Ishikawa (cell line): Measurements from ENCODE around the gene RPP14.

Source experiments
- CEBPB ChIP-seq: IDR thresholded peaks from 2 replicates; pipeline ENCODE4 v1.6.1; 2012
- CREB1 ChIP-seq: IDR thresholded peaks from 2 replicates; pipeline ENCODE4 v1.6.1; 2012; ENCODE audit warnings: low read depth
- EGR1 ChIP-seq: IDR thresholded peaks from 2 replicates; pipeline ENCODE4 v1.6.1; 2012
- EP300 ChIP-seq: IDR thresholded peaks from 2 replicates; pipeline ENCODE4 v1.6.1; 2012; ENCODE audit warnings: borderline replicate concordance
- FOXM1 ChIP-seq: IDR thresholded peaks from 2 replicates; pipeline ENCODE4 v1.6.1; 2012; ENCODE audit warnings: low read depth, borderline replicate concordance
- NFIC ChIP-seq: IDR thresholded peaks from 2 replicates; pipeline ENCODE4 v1.6.1; 2012
- RAD21 ChIP-seq: IDR thresholded peaks from 2 replicates; pipeline ENCODE4 v1.6.1; 2012; ENCODE audit warnings: low read depth
- TAF1 ChIP-seq: IDR thresholded peaks from 2 replicates; pipeline ENCODE4 v1.6.1; 2012; ENCODE audit warnings: low read depth, mild to moderate bottlenecking
- TCF12 ChIP-seq: IDR thresholded peaks from 2 replicates; pipeline ENCODE4 v1.6.1; 2012; ENCODE audit warnings: low read depth
- TEAD4 ChIP-seq: IDR thresholded peaks from 2 replicates; pipeline ENCODE4 v1.6.1; 2012
- YY1 ChIP-seq: IDR thresholded peaks from 2 replicates; pipeline ENCODE4 v1.6.1; 2012; ENCODE audit warnings: low read depth
- ZBTB7A ChIP-seq: IDR thresholded peaks from 2 replicates; pipeline ENCODE4 v1.6.1; 2012; ENCODE audit warnings: low read depth
- TF ChIP-seq, protein P1 (sequence below): IDR thresholded peaks from 2 replicates; pipeline ENCODE4 v1.6.1; 2012; ENCODE audit warnings: low read depth, mild to moderate bottlenecking
- TF ChIP-seq, protein P2 (sequence below): IDR thresholded peaks from 2 replicates; pipeline ENCODE4 v1.6.1; 2012
- TF ChIP-seq, protein P3 (sequence below): IDR thresholded peaks from 2 replicates; pipeline ENCODE4 v1.6.1; 2012

Gene RPP14

DNA sequence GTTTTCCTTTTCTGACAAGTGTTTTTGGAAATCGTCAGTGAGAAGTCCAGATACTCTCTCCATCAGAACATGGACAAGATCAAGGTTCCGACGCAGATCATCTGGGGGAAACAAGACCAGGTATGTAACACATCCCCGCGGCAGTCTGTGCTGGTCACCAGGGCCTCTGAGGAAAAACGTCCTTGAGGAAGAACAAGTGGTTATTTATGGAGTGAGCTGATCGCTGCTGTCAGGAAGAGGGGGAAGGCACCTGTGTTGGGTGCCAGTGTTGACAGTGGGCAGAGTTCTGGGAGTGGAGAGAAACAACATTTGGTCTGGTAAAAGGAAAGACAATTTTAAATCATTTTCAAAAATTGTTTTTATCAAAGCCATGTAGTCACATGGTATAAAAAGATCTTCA is 20.7 kb upstream of the RPP14 start:
- no peak for TF ChIP-seq YY1
- TF ChIP-seq EP300, result no peak
- TF ChIP-seq NFIC, result no peak
- TF ChIP-seq TAF1, result no peak
- TF ChIP-seq TEAD4, result no peak

DNA sequence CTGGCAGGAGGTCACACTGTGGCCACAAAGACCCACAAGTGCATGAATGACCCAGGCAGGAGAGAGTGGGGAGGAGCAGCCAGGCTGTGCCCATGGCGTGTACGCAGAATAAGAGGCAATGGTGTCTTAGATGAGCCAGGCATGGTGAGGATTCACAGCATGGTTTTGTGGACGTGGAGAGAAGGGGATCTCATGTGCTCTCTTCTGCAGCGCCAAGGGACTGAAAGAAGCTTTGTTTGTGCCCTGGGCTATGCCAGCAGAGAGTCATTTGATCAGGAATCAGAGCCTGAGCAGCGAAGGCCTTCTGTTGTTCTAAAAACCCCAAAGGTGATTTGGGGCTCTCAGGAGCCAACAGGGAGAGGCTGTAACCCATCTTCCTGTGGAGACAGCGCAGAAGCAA is 18.7 kb upstream of the RPP14 start:
- TF ChIP-seq YY1 (no peak), RAD21 (no peak), CEBPB (no peak), CREB1 (no peak), EP300 (no peak), NFIC (no peak), FOXM1 (no peak), EGR1 (no peak), TCF12 (no peak), TAF1 (no peak), ZBTB7A (no peak), TEAD4 (no peak)
- TF ChIP-seq, protein P1, sequence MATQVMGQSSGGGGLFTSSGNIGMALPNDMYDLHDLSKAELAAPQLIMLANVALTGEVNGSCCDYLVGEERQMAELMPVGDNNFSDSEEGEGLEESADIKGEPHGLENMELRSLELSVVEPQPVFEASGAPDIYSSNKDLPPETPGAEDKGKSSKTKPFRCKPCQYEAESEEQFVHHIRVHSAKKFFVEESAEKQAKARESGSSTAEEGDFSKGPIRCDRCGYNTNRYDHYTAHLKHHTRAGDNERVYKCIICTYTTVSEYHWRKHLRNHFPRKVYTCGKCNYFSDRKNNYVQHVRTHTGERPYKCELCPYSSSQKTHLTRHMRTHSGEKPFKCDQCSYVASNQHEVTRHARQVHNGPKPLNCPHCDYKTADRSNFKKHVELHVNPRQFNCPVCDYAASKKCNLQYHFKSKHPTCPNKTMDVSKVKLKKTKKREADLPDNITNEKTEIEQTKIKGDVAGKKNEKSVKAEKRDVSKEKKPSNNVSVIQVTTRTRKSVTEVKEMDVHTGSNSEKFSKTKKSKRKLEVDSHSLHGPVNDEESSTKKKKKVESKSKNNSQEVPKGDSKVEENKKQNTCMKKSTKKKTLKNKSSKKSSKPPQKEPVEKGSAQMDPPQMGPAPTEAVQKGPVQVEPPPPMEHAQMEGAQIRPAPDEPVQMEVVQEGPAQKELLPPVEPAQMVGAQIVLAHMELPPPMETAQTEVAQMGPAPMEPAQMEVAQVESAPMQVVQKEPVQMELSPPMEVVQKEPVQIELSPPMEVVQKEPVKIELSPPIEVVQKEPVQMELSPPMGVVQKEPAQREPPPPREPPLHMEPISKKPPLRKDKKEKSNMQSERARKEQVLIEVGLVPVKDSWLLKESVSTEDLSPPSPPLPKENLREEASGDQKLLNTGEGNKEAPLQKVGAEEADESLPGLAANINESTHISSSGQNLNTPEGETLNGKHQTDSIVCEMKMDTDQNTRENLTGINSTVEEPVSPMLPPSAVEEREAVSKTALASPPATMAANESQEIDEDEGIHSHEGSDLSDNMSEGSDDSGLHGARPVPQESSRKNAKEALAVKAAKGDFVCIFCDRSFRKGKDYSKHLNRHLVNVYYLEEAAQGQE, result no peak
- TF ChIP-seq, protein P2, sequence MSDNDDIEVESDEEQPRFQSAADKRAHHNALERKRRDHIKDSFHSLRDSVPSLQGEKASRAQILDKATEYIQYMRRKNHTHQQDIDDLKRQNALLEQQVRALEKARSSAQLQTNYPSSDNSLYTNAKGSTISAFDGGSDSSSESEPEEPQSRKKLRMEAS, result no peak
- TF ChIP-seq, protein P3, sequence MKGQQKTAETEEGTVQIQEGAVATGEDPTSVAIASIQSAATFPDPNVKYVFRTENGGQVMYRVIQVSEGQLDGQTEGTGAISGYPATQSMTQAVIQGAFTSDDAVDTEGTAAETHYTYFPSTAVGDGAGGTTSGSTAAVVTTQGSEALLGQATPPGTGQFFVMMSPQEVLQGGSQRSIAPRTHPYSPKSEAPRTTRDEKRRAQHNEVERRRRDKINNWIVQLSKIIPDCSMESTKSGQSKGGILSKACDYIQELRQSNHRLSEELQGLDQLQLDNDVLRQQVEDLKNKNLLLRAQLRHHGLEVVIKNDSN, result no peak

DNA sequence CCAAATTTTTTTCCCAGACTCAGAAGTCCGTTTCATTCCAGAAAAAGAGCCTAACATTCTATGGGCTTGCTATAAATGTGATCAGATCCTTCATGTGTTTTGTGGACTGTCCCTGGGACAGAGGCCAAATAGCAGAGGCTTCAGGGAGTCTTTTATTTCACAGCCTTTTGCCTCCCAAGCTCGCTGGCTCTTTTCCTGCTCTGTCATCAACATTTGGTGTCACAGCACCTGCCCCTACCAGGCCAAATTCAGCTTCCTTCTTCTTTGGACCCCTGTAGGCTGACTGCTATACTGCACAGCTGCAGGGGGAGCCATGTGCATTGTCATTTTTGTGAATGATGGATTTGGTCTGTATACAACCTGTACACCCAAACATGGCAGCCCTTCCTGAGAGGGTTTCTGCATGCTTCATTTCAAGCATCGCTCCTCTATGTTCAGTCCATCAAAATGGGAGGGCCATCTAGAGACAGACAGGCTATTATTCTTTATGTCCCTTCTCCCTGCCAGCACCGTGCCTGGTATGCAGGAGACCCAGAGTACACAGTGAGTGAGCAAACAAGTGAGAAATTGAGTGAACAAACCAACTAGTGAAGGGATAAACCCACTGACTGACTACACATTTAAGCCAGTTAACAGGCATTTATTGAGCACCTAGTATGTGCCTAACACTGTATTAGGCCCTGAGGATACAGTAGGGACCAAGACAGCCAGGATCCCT is 17.9 kb upstream of the RPP14 start:
- no peak for TF ChIP-seq EGR1
- TF ChIP-seq RAD21, result no peak
- TF ChIP-seq NFIC, result no peak
- TF ChIP-seq, protein P1, result no peak
- TF ChIP-seq, protein P2, result no peak
- TF ChIP-seq CEBPB, result no peak

DNA sequence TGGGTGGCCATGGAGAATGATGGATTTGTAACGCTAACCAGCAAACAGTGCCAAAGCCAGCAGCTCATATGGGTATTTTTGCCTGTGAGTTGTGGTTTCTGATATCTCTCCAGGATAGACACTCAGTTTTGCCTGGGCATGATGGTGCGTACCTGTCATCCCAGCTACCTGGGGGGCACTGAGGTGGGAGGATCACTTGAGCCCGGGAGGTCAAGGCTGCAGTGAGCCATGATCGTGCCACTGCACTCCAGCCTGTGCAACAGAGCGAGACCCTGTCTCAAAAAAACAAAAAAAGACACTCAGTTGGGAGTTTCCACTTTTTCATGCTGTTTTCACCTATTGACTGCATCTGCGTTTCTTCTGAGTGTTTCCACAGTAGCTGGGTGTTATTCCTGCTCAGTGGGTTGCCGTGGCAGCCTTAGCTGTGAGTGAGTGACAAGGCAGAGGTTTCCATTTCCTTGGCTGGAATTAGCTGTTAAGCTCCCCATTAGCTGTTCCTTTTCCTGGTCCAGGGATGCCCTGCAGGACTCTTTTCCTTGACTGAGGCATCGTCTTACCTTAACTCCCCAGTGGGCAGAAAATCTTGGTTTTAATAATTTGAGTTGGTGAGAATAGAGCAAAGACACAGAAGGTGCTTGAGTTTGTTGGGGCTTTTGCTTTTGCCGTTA is 14.2 kb upstream of the RPP14 start:
- TF ChIP-seq CEBPB, result no peak

DNA sequence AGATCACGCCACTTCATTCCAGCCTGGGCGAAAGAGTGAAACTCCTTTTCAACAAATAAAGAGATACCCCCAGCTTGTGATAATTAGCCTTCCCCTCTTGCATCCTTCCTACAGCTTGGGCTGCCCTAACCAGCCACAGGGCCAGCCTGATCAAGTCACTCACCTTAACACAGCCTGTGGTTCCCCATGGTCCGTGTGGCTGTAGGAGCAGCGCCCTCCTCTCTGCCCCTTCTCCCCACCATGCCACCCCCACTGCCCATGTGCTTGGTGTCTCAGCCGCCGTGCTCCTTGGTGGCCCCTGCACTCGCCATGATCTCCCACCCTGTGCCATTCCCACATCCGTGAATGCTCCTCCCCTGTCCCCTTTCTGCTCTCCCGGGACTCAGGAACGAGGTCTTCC is 13.2 kb upstream of the RPP14 start:
- no peak for TF ChIP-seq ZBTB7A
- no peak for TF ChIP-seq EP300
- TF ChIP-seq CREB1, result no peak
- no peak for TF ChIP-seq EGR1
- TF ChIP-seq CEBPB, result no peak
- TF ChIP-seq, protein P3, result no peak
- TF ChIP-seq, protein P1, result no peak
- TF ChIP-seq NFIC, result no peak
- no peak for TF ChIP-seq YY1
- no peak for TF ChIP-seq RAD21
- TF ChIP-seq TEAD4, result no peak
- TF ChIP-seq FOXM1, result no peak
- TF ChIP-seq, protein P2, result no peak
- TF ChIP-seq TAF1, result no peak
- no peak for TF ChIP-seq TCF12
